H9 (cell line): ENCODE data around the gene POC5. TPM values are rescaled to one million over a fixed set of nuclear protein-coding genes. Genes with fewer than 3 reads are reported as not detected.

Experiments used
- DNase-seq: peaks from one replicate; pipeline ENCODE4 v3.0.0-alpha.2; 2017
- H2AFZ ChIP-seq: one replicate; pipeline ENCODE4 v1.6.1; 2013; ENCODE audit warnings: mild to moderate bottlenecking, low read length, control low read depth, moderate library complexity
- H2AK5ac ChIP-seq: 2 replicates; pipeline ENCODE4 v1.6.1; 2013; ENCODE audit warnings: low read length, control low read depth, mixed read lengths; ENCODE audit not compliant: insufficient read length
- H2BK120ac ChIP-seq: one replicate; pipeline ENCODE4 v1.6.1; 2013; ENCODE audit warnings: low read depth, mild to moderate bottlenecking, low read length, control low read depth, inconsistent platforms; ENCODE audit not compliant: poor library complexity, severe bottlenecking
- H2BK12ac ChIP-seq: 2 replicates; pipeline ENCODE4 v1.6.1; 2013; ENCODE audit warnings: low read length, control low read depth, mixed read lengths, low read depth; ENCODE audit not compliant: insufficient read length
- H2BK15ac ChIP-seq: 2 replicates; pipeline ENCODE4 v1.6.1; 2013; ENCODE audit warnings: low read depth, low read length, control low read depth
- H2BK20ac ChIP-seq: one replicate; pipeline ENCODE4 v1.6.1; 2013; ENCODE audit warnings: low read depth, mild to moderate bottlenecking, low read length, control low read depth, inconsistent platforms; ENCODE audit not compliant: poor library complexity, severe bottlenecking
- H2BK5ac ChIP-seq: 2 replicates; pipeline ENCODE4 v1.6.1; 2013; ENCODE audit warnings: low read length, control low read depth, mixed read lengths; ENCODE audit not compliant: insufficient read length
- H3K14ac ChIP-seq: 2 replicates; pipeline ENCODE4 v1.6.1; 2013; ENCODE audit warnings: low read length, control low read depth; ENCODE audit not compliant: insufficient read depth
- H3K18ac ChIP-seq: 2 replicates; pipeline ENCODE4 v1.6.1; 2013; ENCODE audit warnings: low read depth, mild to moderate bottlenecking, mixed read lengths, low read length, control low read depth; ENCODE audit not compliant: insufficient read length
- H3K23ac ChIP-seq: 2 replicates; pipeline ENCODE4 v1.6.1; 2013; ENCODE audit warnings: low read length, control low read depth, mixed read lengths, low read depth; ENCODE audit not compliant: insufficient read length
- H3K23me2 ChIP-seq: 2 replicates; pipeline ENCODE4 v1.6.1; 2013; ENCODE audit warnings: low read depth, mild to moderate bottlenecking, mixed read lengths, low read length, control low read depth; ENCODE audit not compliant: insufficient read length, poor library complexity, severe bottlenecking
- H3K27ac ChIP-seq: 2 replicates; pipeline ENCODE4 v1.5.1; 2013; ENCODE audit warnings: low read length, control low read depth, mixed read lengths, low read depth; ENCODE audit not compliant: insufficient read length
- H3K27me3 ChIP-seq: 2 replicates; pipeline ENCODE4 v1.6.1; 2013; ENCODE audit warnings: low read length, control low read depth, inconsistent platforms; ENCODE audit not compliant: insufficient read depth
- H3K4ac ChIP-seq: 2 replicates; pipeline ENCODE4 v1.6.1; 2013; ENCODE audit warnings: low read depth, mild to moderate bottlenecking, control low read depth, inconsistent platforms, low read length, moderate library complexity
- H3K4me1 ChIP-seq: 2 replicates; pipeline ENCODE4 v1.6.1; 2013; ENCODE audit warnings: low read length, control low read depth, inconsistent platforms; ENCODE audit not compliant: insufficient read depth
- H3K4me2 ChIP-seq: 2 replicates; pipeline ENCODE4 v1.6.1; 2013; ENCODE audit warnings: low read length, control low read depth, mixed read lengths; ENCODE audit not compliant: insufficient read length, insufficient read depth
- H3K56ac ChIP-seq: 2 replicates; pipeline ENCODE4 v1.6.1; 2013; ENCODE audit warnings: low read depth, mild to moderate bottlenecking, mixed read lengths, low read length, control low read depth; ENCODE audit not compliant: insufficient read length
- H3K79me1 ChIP-seq: 2 replicates; pipeline ENCODE4 v1.6.1; 2013; ENCODE audit warnings: low read depth, mild to moderate bottlenecking, moderate library complexity, low read length, control low read depth, inconsistent platforms; ENCODE audit not compliant: insufficient read depth, poor library complexity, severe bottlenecking
- H3K79me2 ChIP-seq: 2 replicates; pipeline ENCODE4 v1.6.1; 2013; ENCODE audit warnings: low read length, control low read depth, inconsistent platforms; ENCODE audit not compliant: insufficient read depth
- H3K9ac ChIP-seq: 2 replicates; pipeline ENCODE4 v1.6.1; 2013; ENCODE audit warnings: low read length, control low read depth, mixed read lengths; ENCODE audit not compliant: insufficient read length; ENCODE audit errors: extremely low read depth
- H3K9me3 ChIP-seq: one replicate; pipeline ENCODE4 v1.6.1; 2013; ENCODE audit warnings: low read depth, low read length, inconsistent platforms; ENCODE audit not compliant: control insufficient read depth
- H3T11ph ChIP-seq: one replicate; pipeline ENCODE4 v1.6.1; 2013; ENCODE audit warnings: mild to moderate bottlenecking, low read length, control low read depth, inconsistent platforms
- H4K20me1 ChIP-seq: one replicate; pipeline ENCODE4 v1.6.1; 2013; ENCODE audit not compliant: control insufficient read depth, insufficient read length, insufficient read depth
- H4K5ac ChIP-seq: 2 replicates; pipeline ENCODE4 v1.6.1; 2013; ENCODE audit warnings: low read depth, mild to moderate bottlenecking, mixed read lengths, low read length, control low read depth; ENCODE audit not compliant: insufficient read length
- H4K8ac ChIP-seq: replicated peaks from 2 replicates; pipeline ENCODE4 v1.6.1; 2013; ENCODE audit warnings: low read length, control low read depth, mixed read lengths, low read depth; ENCODE audit not compliant: insufficient read length
- H4K91ac ChIP-seq: 2 replicates; pipeline ENCODE4 v1.6.1; 2013; ENCODE audit warnings: low read depth, mild to moderate bottlenecking, moderate library complexity, mixed read lengths, low read length, control low read depth; ENCODE audit not compliant: insufficient read length
- H3K27ac Mint-ChIP-seq, 3 experiments: 2 replicates in 2 of 3; 3 replicates in 1 of 3; pipeline ENCODE4 v1.8.0; 2020 to 2021; ENCODE audit warnings: mixed read lengths in 3 of 3, mild to moderate bottlenecking in 1 of 3, moderate library complexity in 1 of 3
- H3K27me3 Mint-ChIP-seq: 2 replicates; pipeline ENCODE4 v1.8.0; 2021; ENCODE audit warnings: low read depth, mild to moderate bottlenecking, moderate library complexity, mixed read lengths
- H3K36me3 Mint-ChIP-seq, 3 experiments: 2 replicates in 2 of 3; 3 replicates in 1 of 3; pipeline ENCODE4 v1.8.0; 2020 to 2021; ENCODE audit warnings: low read depth in 3 of 3, mixed read lengths in 3 of 3; ENCODE audit not compliant: insufficient read depth in 1 of 3
- H3K4me1 Mint-ChIP-seq, 2 experiments: 2 replicates each; pipeline ENCODE4 v1.8.0; 2020; ENCODE audit warnings: mixed read lengths in 2 of 2
- H3K4me3 Mint-ChIP-seq, 2 experiments: 2 replicates in 1 of 2; 3 replicates in 1 of 2; pipeline ENCODE4 v1.8.0; 2020 to 2021; ENCODE audit warnings: mild to moderate bottlenecking in 2 of 2, mixed read lengths in 2 of 2, moderate library complexity in 1 of 2
- H3K9me3 Mint-ChIP-seq, 2 experiments: 2 replicates in 1 of 2; 3 replicates in 1 of 2; pipeline ENCODE4 v1.8.0; 2020; ENCODE audit warnings: mild to moderate bottlenecking in 2 of 2, mixed read lengths in 2 of 2, moderate library complexity in 1 of 2
- WGBS: extraction: QIAGEN DNeasy Blood & Tissue Kit; methylation state at CpG from one replicate; pipeline ENCODE4 v1.1.7; 2013; ENCODE audit warnings: missing lambda C conversion rate, low lambda C conversion rate, mixed read lengths; ENCODE audit not compliant: insufficient read length; ENCODE audit errors: extremely low coverage; 5-methylcytosine and 5-hydroxymethylcytosine counted together
- total RNA-seq: library from RNA; stranded (reverse); gene quantifications from 2 replicates; pipeline ENCODE4 v1.2.1, GENCODE V29; 2021
- TF ChIP-seq, protein P1 (sequence below): fragments of 200-600 bp; sonication (generic); conservative IDR thresholded peaks from 3 replicates; pipeline ENCODE4 v1.8.0; 2021; ENCODE audit warnings: antibody characterized with exemption, mild to moderate bottlenecking

Gene POC5
- total RNA-seq, 1 experiment from 2014 or later: 12.2 TPM

DNA sequence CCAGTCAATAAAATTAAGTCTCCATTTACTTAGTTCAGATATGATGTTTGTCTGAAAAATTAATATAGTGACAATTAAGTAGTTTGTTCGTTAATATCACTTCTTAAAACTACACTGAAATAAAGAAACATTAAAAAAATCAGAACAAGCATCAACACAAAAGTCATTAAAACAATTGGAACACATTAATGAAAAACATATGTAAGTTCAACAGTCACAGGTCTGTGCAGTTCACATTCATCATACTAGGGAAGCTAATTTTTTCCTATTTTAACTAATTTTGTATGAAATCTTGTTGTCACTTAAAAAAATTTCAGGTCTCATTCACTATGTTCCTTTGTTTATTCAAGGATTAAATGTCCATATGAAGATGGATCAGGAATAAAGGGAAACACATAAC lies 22.5 kb downstream of the POC5 start:
- Histone ChIP-seq H2BK5ac (no peak overlapping the region), H4K20me1 (no peaks in the 10 kb centered on the region), H3K79me2 (no peaks in the 10 kb centered on the region), H2BK20ac (no peak overlapping the region), H2AK5ac (no peak overlapping the region), H3K4ac (no peak overlapping the region), H3K9me3 (no peaks in the 10 kb centered on the region), H4K91ac (no peak overlapping the region), H3K9ac (no peak overlapping the region), H3K79me1 (no peaks in the 10 kb centered on the region), H3K27me3 (no peaks in the 10 kb centered on the region), H4K5ac (no peak overlapping the region), H2AFZ (no peak overlapping the region), H4K8ac (no peak overlapping the region), H3K27ac (no peak overlapping the region), H2BK15ac (no peak overlapping the region), H3K4me1 (no peaks in the 10 kb centered on the region), H2BK12ac (no peak overlapping the region), H3K23ac (no peak overlapping the region), H3K23me2 (no peaks in the 10 kb centered on the region), H3K56ac (no peak overlapping the region), H3K4me2 (no peak overlapping the region), H3T11ph (no peak overlapping the region), H3K14ac (no peak overlapping the region), H2BK120ac (no peak overlapping the region), H3K18ac (no peak overlapping the region)
- Mint-ChIP-seq H3K27me3 (no peaks in the 10 kb centered on the region; the same call in 1 of the 2 replicates), H3K4me1 (peaks cover 0 to 6% of the 10 kb centered on the region in 2 experiments; a peak in 1 of 4 replicates), H3K36me3 (peaks cover 6 to 26% (median 18%) of the 10 kb centered on the region in 3 experiments; a peak in 6 of 7 replicates), H3K4me3 (no peak overlapping the region), H3K27ac (no peak overlapping the region), H3K9me3 (peaks cover 0 to 6% of the 10 kb centered on the region in 2 experiments; a peak in 1 of 5 replicates)
- TF ChIP-seq, protein P1, sequence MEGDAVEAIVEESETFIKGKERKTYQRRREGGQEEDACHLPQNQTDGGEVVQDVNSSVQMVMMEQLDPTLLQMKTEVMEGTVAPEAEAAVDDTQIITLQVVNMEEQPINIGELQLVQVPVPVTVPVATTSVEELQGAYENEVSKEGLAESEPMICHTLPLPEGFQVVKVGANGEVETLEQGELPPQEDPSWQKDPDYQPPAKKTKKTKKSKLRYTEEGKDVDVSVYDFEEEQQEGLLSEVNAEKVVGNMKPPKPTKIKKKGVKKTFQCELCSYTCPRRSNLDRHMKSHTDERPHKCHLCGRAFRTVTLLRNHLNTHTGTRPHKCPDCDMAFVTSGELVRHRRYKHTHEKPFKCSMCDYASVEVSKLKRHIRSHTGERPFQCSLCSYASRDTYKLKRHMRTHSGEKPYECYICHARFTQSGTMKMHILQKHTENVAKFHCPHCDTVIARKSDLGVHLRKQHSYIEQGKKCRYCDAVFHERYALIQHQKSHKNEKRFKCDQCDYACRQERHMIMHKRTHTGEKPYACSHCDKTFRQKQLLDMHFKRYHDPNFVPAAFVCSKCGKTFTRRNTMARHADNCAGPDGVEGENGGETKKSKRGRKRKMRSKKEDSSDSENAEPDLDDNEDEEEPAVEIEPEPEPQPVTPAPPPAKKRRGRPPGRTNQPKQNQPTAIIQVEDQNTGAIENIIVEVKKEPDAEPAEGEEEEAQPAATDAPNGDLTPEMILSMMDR: no peak
- no peak for DNase-seq
- no CpG with 5 or more reads among the region's 1 CpG for WGBS
